Osteocyte (in vitro differentiated cells): ENCODE measurements around the gene MEF2D. TPM values are rescaled to one million over a fixed set of nuclear protein-coding genes. Genes with fewer than 3 reads are reported as not detected.

Experiments used
- DNase-seq: peaks from one replicate; pipeline ENCODE4 v3.0.0; 2021; ENCODE audit warnings: mixed read lengths; ENCODE audit not compliant: unreplicated experiment; ENCODE audit errors: extremely low spot score
- H3K27ac Mint-ChIP-seq: one replicate; pipeline ENCODE4 v1.8.0; 2021; ENCODE audit warnings: mild to moderate bottlenecking, mixed read lengths; ENCODE audit not compliant: unreplicated experiment
- H3K27me3 Mint-ChIP-seq: one replicate; pipeline ENCODE4 v1.8.0; 2021; ENCODE audit warnings: mixed read lengths; ENCODE audit not compliant: unreplicated experiment
- H3K36me3 Mint-ChIP-seq: one replicate; pipeline ENCODE4 v1.8.0; 2021; ENCODE audit warnings: mixed read lengths; ENCODE audit not compliant: unreplicated experiment
- H3K4me1 Mint-ChIP-seq: one replicate; pipeline ENCODE4 v1.8.0; 2021; ENCODE audit warnings: mixed read lengths; ENCODE audit not compliant: unreplicated experiment
- H3K4me3 Mint-ChIP-seq: one replicate; pipeline ENCODE4 v1.8.0; 2021; ENCODE audit warnings: mild to moderate bottlenecking, moderate library complexity, mixed read lengths; ENCODE audit not compliant: unreplicated experiment
- H3K9me3 Mint-ChIP-seq: one replicate; pipeline ENCODE4 v1.8.0; 2021; ENCODE audit warnings: mixed read lengths; ENCODE audit not compliant: unreplicated experiment
- total RNA-seq: library from RNA; stranded (reverse); gene quantifications from 2 replicates; pipeline ENCODE4 v1.2.1, GENCODE V29; 2021
- TF ChIP-seq, protein P1 (sequence below): fragments of 200-600 bp; sonication (generic); IDR thresholded peaks from 2 replicates; pipeline ENCODE4 v1.5.0; 2021; ENCODE audit warnings: antibody characterized with exemption, mild to moderate bottlenecking, moderate library complexity

Gene MEF2D
- total RNA-seq, 1 donor from 2014 or later, result 45.8 TPM

DNA sequence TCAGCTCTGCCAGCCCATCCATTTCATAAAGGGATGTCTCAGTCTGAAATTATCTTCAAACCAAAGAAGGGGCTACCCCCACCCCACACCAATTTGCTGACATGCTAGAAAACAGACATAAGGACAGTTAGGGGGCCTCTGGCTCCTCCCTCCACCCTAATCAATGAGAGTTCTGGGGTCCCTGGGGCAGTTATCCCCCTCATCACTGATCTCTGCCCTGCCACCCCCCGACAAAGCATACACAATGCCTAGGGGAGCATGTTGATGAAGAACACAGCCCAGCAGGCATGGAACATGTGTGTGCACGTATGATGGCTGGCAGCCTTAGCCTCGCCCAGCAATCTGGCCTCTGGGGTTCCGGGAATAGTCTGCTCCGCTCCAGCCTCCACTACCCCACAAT, 72.6 kb downstream of the MEF2D start:
- Mint-ChIP-seq H3K9me3 (no peaks in the 10 kb centered on the region), H3K36me3 (no peaks in the 10 kb centered on the region), H3K27ac (no peak overlapping the region), H3K4me3 (no peak overlapping the region), H3K4me1 (no peaks in the 10 kb centered on the region), H3K27me3 (peaks cover 96% of the 10 kb centered on the region)
- TF ChIP-seq, protein P1, sequence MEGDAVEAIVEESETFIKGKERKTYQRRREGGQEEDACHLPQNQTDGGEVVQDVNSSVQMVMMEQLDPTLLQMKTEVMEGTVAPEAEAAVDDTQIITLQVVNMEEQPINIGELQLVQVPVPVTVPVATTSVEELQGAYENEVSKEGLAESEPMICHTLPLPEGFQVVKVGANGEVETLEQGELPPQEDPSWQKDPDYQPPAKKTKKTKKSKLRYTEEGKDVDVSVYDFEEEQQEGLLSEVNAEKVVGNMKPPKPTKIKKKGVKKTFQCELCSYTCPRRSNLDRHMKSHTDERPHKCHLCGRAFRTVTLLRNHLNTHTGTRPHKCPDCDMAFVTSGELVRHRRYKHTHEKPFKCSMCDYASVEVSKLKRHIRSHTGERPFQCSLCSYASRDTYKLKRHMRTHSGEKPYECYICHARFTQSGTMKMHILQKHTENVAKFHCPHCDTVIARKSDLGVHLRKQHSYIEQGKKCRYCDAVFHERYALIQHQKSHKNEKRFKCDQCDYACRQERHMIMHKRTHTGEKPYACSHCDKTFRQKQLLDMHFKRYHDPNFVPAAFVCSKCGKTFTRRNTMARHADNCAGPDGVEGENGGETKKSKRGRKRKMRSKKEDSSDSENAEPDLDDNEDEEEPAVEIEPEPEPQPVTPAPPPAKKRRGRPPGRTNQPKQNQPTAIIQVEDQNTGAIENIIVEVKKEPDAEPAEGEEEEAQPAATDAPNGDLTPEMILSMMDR, result no peak
- no peak for DNase-seq

DNA sequence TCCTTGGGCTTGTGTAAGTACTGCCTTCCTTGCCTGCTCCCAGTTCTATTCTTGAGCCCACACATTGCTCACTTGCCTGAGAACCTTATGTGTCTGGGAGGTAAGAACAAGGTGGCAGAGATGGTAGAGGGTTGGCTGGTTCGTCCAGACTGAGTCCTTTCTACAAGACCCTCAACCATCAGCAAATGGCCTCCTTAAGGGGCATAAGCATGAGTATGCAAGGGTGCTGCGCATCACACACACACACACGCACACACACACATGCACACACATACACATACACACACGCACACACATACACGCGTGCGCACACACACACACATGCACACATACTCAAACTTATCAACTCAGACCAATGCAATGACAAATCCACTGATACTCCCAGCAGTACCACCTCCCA, 74.6 kb downstream of the MEF2D start:
- TF ChIP-seq, protein P1, result no peak
- H3K27ac Mint-ChIP-seq, result no peak overlapping the region

DNA sequence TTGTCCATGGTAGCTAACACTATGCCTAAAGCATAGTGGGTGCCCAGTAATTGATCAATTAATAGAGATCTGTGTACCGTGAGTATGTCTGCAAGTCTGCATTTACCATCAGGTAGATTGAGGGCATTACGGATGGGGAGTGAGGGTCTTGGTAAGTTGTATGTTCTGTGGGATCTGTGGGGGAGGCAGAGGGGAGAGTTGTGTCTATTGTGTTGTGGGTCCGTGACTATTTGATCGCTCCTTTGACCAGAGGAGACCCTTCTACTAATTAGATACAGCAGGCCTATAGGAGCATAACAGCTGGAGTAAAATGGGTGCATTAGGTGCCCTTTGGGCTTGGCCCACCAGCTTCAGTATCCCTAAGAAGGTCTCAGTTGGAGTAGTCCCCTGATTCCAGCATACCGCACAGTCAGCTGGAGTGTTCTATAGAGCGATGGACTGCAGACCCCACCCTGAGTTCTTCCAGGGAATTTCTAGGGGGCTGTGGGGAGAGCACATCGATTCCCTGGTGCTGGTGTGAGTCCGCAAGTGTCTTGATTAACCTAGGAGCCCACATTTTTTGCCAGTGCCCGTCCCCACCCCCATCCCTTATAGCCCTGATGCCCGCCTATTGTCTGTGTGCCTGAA, 75.7 kb downstream of the MEF2D start:
- TF ChIP-seq, protein P1, result no peak
- Mint-ChIP-seq H3K27ac (no peak overlapping the region), H3K27me3 (peaks cover 96% of the 10 kb centered on the region), H3K4me1 (peaks cover 16% of the 10 kb centered on the region), H3K9me3 (no peaks in the 10 kb centered on the region), H3K4me3 (no peak overlapping the region), H3K36me3 (no peaks in the 10 kb centered on the region)
- DNase-seq, result no peak

More for the DNA sequence above, 74.6 kb downstream of the MEF2D start:
- peaks cover 93% of the 10 kb centered on the region for H3K27me3 Mint-ChIP-seq
- H3K4me3 Mint-ChIP-seq, result no peak overlapping the region
- DNase-seq, result no peak
- peaks cover 8% of the 10 kb centered on the region for H3K4me1 Mint-ChIP-seq
- no peaks in the 10 kb centered on the region for H3K36me3 Mint-ChIP-seq
- H3K9me3 Mint-ChIP-seq, result no peaks in the 10 kb centered on the region

DNA sequence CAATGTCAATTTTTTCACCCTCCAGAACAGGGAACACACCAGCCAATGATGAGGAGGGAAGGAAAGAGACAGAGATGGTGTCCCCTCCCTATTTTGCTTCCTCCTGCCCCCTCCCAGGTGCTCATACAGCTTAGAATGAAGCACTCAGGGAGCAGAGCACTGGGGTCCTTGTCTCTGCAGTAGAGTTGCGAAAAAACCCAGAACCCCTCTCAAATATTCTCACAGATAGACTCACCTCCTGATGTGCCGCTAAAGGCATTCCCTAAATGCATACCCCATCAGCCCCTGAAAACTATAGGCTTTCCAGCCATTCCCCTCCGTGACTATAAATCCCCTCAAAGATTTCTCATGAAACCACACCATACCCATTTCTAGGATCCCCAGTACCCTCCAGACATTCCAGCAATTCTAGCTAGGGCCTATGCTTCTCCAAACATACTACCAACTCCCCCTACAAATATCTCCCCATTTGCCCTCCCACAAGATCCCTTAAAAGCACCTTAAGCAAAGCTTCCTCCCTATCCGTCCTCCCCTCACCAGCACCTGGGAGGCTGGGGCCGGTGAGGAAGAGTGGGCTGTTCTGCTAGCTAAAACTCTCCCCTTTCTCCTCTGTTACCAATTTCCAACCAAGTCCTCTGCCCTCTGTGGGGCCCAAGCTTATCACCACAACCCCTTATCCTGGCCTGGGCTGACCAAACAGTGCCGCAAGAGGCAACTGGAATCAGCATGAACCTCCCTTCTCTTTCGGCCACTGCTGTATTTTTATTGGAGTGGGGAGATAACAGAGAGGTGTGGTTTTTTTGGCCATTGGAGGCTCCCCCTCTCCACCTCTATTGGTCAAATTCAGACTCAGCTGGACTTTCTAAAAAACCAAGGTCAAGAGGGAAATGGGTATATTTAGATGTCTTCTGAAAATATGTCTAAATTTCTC, 76.9 kb downstream of the MEF2D start:
- H3K4me3 Mint-ChIP-seq, result no peak overlapping the region
- peaks cover 96% of the 10 kb centered on the region for H3K27me3 Mint-ChIP-seq
- H3K36me3 Mint-ChIP-seq, result no peaks in the 10 kb centered on the region
- no peaks in the 10 kb centered on the region for H3K9me3 Mint-ChIP-seq
- H3K4me1 Mint-ChIP-seq, result peaks cover 16% of the 10 kb centered on the region
- TF ChIP-seq, protein P1, result no peak
- no peak overlapping the region for H3K27ac Mint-ChIP-seq
- no peak for DNase-seq

DNA sequence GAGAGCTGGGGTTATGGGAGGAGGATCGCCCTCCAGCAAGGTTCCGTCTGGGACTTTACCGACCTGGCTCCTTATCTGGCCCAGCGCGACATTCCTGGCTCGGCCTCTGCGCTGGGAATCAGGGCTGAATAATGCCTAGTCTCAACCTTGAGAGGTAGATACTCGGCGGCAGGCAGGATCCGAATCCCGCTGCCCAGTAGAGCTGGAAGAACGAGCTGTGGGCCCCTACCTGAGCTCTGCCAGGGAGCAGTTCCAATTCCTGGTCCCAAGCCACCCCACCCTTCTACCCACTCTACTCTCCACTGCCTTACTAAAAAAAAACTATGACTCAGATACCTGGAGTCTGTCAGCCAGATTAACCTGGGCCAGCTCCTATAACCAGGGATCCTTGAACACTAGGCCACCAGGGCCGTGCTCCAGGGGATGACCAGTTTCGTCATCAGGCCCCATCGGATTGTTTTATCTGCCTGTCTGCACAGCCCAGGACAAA, 77.9 kb downstream of the MEF2D start:
- Mint-ChIP-seq H3K27ac (no peak overlapping the region), H3K4me1 (peaks cover 16% of the 10 kb centered on the region), H3K36me3 (no peaks in the 10 kb centered on the region), H3K9me3 (no peaks in the 10 kb centered on the region), H3K27me3 (peaks cover 96% of the 10 kb centered on the region), H3K4me3 (no peak overlapping the region)
- TF ChIP-seq, protein P1, result no peak
- no peak for DNase-seq
